ENCODE results near the gene PIGM. TPM values are rescaled to one million over a fixed set of nuclear protein-coding genes. Genes with fewer than 3 reads are reported as not detected.

PIGM gene
- 9.5 TPM for total RNA-seq

- DNase-seq = peak; percentile 91
Measured at GRCh38 chr1:160031365-160032164, at the start of gene PIGM. PIGM (minus strand) TSS chr1:160031990; CDS start chr1:160031739, 251 bp downstream.

DNA sequence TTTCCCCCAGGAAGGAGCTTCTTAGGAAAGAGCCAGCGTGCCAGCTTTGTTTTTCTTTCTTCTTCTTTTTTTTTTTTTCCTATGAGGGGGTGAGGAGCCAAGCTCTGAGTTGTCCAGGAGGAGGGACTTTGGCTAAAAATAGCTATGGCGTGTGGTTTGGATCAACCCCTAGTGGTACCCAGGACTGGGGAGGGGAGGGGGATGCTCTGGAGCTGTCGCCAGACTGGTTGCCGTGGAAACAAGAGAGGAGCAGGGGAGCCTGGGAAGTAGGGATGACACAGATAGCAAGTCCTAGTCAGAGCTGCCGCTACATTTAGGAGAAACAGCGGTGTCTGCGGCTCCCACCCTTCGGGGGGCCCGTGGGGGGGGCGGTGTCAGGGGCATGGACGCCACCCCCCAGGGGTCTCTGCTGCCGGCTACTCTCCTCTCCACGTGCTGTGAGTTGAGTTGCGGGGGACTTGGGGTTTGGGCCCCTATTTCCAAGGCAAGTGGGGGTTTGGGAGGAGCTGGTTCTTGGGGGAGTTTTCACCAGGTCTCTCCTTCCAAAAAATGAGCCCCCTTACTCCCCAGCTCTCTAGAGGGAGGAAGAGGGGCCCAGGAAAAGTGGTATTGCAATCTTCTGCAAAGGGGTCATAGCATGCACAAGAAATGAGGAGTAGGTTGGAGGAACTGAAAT, 49.6 kb upstream of the PIGM start, which contains the start of gene KCNJ9:
Gene KCNJ9 (plus strand): TSS at position 278 of the 676 bp plus-strand sequence. CDS start 2,493 bp downstream, outside the sequence.
- peak; percentile 91 for DNase-seq

DNA sequence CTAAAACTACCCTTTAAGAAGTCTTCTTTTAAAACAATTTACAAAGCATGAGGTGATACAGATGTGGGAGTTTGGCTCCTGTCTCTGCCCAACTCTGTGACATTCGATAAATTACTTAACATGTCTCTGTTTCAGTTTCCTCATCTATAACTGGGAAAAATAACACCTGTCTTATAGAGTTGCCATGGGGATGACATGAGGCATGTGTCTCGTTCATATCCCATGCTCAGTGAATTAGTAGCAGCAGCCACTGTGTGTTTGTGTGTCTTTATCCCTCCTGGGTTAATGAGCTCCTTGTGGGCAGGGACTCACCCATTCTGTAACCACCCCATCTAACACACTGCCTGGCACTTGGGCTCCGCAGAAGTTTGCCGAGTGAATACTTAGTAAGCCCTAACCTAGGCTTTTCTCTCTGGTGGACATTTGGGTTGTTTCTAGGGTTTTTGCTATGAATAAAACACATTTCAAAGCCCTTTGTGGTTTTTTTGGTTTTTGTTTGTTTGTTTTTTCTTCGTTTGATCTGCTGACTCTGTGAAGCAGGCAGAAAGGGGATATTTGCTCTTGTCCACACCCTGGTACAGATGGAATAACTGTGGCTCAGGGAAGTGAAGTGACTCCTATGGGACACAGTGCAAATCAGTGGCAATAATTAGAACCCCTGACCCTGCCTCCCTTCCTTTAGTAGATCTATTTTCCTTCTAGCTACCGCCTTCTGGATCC, 48.8 kb upstream of the PIGM start:
- DNase-seq = no peak

DNA sequence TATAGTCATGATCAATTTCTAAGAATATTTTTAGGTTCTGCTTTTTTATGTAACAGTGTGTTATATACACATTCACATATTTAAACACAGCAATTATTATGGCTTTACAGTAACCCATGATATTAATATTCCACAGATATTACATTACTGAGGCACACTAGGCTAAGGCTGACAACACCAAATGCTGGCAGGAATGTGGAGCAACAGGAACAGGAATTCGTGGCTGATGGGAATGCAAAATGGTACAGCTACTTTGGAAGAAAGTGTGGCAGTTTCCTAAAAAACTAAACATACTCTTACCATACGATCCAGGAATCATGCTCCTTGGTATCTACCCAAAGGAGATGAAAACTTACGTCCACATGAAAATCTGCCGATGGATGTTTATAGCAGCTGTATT, 47.7 kb upstream of the PIGM start:
- DNase-seq = no peak

- DNase-seq = peak; percentile 34
Measured at GRCh38 chr1:160078512-160079195, 46.9 kb upstream of the PIGM start.

GRCh38 chr1:160077486-160077885, 45.7 kb upstream of the PIGM start:
- DNase-seq = no peak

DNA sequence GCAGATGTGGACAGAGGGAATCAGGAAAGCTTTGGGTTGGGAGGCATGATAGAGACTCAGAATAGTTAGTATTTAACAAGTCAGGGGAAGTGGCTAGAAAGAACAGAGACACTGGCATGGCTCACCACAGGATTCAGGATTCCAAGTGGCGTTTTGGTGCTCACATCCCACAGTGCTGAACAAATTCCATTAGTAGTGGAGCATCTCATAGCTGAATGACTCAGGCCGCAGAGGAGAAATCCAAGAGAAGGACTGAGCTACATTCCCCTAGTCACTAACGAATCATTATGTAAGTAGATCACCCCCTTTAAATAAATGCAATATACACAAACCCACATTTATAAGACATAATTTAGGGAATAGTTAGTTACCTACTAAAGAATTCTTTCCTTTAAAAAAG, 44.5 kb upstream of the PIGM start:
- DNase-seq = no peak

DNA sequence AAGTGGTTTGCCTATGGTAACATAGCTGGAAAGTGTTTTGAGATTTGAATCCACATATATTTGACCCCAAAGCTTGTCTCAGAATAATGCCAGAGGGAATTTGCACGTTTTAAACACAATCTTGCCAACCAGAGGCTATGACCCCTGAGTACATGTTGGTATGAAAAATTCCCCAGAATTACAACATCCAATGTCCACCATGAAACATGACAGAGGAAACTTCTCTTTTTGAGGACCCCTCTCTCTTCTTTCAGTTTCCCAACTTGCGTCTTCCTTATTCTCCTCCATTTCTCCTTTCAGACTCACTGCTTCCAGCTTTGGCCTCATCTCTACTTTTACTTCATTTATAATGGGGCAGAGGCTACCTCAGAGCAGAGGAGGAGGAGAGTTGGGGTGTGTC, 44.0 kb upstream of the PIGM start:
- DNase-seq = no peak

- DNase-seq = no peak
Measured at GRCh38 chr1:160074865-160075264, 43.1 kb upstream of the PIGM start.

DNA sequence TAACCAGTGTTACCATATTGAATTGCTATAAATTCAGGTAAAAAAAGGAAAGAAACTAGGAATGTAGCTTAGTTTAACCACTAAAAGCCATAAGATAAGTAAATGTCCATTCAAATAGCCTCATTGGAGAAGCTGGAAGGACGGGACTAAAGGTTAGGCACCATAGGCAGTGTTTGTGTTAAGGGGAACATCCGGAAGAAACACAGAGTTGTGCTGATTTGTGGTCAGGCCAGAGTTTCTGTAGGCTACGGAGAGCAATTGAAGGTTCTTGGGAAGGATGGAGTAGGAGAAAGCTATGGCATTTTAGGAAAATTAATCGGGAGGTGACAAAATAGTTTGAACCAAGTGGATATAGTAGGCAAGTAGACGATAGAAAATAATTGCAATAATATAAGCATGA, 39.5 kb upstream of the PIGM start:
- no peak for DNase-seq

DNA sequence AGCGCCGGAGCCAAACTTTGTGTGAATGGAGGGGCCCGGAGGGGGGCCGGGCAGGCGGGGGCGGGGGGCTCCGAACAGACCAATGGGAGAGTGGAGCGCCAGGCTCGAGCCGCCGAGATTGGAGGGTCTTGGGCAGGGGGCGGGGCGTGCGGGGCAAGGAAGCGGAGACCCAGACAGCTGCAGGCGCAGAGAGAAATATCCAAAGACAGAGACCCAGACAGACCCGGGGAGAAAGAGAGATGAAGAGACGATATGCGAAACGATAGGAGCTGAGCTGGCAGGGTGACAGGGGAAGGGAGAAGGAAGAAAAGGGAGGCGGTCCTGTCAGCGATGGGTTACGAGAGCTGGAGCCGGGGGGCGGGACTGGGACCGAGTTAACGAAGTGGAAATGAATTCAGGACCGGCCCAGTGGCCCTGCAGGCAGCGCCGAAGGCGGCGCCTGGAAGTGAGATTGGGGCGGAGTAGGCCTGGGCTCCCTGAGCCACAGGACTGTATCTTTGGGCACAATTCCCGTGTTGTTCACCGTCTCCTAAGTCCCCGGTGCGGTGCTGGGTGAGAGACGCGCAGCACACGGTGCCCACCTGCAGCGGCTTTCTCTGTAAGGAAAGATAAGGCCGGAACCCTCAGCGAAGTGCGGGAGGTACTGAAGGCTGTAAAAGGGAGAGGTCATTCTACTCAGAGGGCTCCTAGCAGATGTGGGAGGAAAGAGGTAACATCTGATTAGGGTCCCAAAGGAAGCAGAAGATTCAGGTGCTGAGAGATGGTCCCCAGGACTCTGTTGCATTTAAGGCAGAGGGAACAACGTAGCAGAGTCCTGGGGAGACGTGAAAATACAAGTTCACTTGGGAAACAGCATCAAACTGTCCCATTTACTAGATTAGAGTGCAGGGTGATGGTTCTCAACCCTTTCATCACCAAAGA, 38.7 kb upstream of the PIGM start:
- peak; percentile 91 for DNase-seq

- no peak for DNase-seq
Measured at GRCh38 chr1:160069460-160070231, 37.9 kb upstream of the PIGM start, which contains the start of gene KCNJ10. KCNJ10 (minus strand) TSS chr1:160070160; CDS start chr1:160042532, 27,628 bp downstream.

GRCh38 chr1:160068225-160068624, 36.4 kb upstream of the PIGM start:
- peak; percentile 86 for DNase-seq

DNA sequence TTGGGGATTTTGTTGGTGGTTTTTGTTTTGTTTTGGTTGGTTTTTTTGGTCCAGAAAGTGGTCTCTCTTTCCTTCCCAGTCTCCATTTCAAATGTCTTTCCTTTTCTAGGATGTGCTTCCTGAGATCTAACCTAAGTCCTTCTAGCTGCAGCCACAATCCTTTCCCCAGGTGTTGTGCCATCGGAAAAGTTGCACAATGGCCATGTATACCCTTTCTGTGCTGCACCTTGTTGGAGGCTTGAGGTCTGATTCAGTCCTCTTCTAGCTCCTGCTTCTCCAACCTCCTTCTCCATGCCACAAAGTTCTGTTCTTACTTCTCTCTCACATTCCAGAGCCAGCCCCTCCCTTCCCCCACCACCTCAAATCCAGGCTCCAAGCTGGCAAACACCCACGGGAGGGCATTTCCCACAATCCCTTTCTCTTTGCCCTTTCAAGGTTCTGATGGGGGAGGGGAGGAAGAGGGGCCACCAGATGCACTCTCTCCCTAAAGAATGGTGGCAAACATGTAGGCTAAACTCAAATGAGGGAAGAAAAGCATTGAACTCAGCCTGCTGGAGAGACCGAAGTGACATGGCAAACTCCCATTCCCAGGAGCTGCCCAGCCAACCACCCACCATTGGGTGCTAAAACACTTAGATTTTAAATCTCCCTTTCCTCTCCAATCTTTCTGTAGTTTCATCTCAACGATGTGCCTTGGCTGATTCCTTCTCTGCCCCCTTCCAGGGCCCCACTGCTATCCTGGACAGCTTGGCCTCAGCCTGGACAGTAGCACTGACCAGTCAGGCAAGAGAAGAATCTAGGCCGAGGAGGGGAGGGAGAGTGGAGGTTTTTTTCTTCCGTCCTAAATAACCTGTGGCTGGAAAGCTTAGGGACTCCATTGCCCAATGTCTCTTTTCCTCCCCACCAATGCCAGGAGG, 35.3 kb upstream of the PIGM start:
- no peak for DNase-seq

- no peak for DNase-seq
Measured at GRCh38 chr1:160064746-160065145, 33.0 kb upstream of the PIGM start.

GRCh38 chr1:160064164-160064563, 32.4 kb upstream of the PIGM start:
- DNase-seq = no peak

DNA sequence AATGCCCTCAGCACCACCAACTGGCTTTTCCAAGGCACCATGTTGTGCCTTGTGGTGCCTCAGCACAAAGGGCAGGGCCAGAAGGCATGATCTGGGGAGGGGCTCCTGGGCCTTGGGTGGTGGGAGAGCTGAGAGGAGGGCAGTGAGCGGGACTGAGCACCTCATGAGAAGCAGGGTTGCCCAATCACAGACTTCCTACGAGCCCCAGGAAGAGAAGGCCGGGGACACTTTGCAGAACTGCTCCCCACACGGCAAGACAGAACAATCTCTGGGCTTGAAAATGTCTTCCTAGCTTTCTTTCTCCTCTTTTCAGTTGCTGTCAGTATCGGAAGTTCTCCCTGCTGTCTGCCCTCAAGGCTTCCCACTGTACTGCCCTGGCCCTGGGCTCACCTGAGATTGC, 31.4 kb upstream of the PIGM start:
- no peak for DNase-seq

- DNase-seq = peak; percentile 89
Measured at GRCh38 chr1:160062230-160062532, 30.4 kb upstream of the PIGM start.
